ENCODE measurements around the gene NHLRC2.

The NHLRC2 gene

DNA sequence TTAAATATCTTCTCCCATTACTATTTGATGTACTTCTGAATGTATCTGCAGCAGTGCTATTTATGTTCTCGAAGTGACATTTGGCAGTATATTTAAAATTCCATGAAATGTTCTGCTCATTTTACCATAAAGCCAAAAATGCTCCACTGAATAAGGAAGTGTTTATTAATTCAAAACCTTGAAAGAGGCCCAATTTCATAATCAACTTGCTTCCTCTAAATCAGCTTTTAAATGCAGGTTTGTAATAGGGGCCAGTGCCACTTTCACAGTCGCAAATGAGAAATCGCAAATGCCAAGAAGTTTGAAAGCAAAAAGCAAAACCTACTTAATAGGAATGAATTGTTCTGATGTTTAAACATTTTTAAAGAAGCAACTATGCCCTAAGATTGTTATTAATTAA, 11.4 kb downstream of the NHLRC2 start:
- no peak for FAIRE-seq

- no peak for FAIRE-seq
Observed at GRCh38 chr10:113866551-113867394, 12.3 kb downstream of the NHLRC2 start.

- no peak for FAIRE-seq
Observed at GRCh38 chr10:113867904-113868303, 13.4 kb downstream of the NHLRC2 start.

DNA sequence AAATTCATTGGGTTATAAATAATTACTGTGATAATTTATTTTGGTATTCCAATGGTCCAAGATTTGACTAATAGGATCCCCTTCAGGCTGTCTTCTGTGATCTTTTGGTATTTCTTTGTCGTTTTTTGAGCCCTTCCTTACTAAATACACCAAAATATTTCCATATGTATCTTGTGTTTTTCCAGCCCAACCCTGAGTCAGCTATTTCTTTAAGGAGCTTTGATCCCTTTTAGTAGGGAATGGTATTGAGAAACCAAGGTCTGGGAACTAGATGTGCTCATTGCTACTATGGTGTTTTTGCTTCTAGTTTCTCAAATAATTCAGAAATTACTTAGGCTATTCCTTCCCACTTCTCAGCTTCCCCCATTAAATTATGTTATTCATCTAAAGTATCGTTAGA, 15.3 kb downstream of the NHLRC2 start:
- no peak for FAIRE-seq

- no peak for FAIRE-seq
Observed at GRCh38 chr10:113872139-113873030, 17.9 kb downstream of the NHLRC2 start.

DNA sequence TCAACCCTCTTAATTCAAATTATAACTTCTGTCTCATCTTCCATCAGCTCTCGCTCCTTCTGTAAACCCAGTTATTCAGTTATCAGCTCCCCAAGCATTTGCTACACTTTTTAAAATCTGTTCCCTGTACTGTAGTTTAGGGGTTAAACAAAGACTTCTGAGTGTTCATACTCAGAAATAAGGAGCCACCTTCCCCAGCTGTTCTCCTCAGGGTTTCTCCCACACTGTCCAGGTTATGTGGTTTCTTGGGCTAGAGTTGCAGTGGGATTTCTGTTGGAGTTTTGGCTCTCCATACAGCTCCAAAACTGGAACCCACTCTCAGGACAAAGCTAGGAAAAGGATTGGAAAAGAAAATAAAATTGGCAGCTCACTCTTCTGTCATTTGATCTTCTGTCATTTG, 20.8 kb downstream of the NHLRC2 start:
- no peak for FAIRE-seq

DNA sequence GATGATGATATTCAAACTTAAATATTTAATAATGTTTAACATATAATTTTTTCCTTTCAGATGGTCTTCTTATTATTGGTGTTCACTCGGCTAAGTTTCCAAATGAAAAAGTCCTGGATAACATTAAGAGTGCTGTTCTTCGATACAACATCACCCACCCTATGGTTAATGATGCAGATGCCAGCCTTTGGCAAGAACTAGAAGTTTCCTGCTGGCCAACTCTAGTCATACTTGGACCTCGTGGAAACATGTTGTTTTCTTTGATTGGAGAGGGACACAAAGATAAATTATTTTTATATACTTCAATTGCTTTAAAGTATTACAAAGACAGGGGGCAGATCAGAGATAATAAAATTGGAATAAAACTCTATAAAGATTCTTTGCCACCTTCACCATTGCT, 22.0 kb downstream of the NHLRC2 start:
- no peak for FAIRE-seq

DNA sequence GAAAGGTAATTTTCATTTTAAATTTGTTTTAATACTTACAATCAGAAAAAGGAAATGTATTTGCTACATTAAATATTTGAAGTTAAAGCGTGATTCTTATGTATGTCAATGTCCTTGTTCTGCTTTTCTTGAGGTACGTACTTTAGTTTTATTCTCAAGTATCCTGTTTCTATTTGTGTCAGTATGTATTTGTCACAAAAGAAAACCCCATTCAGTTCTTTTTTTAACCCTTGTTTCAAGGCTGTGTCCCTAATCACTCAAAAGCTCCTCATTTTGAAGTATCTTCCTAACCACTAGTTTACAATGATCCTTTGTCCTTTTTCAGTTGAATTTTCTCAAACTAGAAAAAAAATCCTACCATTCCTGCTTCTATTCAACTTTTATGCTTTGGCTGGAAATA, 25.2 kb downstream of the NHLRC2 start:
- FAIRE-seq, result no peak

DNA sequence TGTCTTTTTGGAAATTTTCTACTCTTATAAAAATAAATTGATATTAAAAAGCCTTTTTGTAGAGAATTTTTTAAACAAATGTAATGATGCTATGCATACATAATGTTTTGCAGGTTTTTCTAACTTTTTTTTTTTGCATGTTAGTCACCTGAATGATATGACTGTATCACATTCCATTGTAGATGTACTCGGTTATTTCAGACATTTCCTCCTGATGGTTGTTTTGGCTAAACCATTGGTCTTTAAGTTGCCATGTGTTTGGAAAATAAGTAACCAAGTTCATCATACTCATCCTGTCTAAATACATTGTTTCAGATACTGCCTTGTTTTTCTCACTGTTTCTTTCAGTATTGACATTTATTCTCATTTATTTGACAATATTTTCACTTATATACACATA, 25.8 kb downstream of the NHLRC2 start:
- no peak for FAIRE-seq

DNA sequence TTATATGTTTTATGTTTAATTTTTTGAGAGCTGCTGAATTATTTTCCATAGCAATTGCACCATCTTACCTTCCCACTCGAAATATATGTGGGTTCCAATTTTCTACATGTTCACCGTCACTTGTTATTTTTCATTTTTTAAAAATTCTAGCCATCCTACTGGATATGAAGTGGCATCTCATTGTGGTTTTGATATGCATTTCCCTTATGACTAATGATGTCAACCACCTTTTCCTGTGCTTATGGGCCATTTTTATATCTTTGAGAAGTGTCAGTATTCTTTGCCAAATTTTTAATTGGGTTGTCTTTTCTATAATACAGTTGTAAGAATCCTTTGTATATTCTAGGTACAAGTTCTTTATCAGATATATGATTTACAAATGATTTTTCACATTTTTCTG, 27.8 kb downstream of the NHLRC2 start:
- no peak for FAIRE-seq

DNA sequence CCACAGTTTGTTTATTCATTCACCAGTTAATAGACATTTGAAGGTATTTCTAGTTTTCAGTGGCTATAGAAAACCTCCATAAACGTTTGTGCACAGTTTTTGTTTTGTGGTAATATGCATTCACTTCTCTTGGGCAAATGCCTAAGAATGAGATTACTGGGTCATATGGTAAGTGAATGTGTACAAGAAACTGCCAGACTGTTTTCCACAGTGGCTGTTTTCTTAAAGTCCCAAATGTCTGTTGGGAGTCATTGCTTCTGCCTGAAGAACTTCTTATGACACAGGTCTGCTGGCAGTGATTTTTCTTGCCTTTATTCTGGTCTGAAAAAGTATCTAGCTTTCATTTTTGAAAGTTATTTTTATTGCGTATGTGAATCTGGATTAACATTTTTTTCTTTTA, 35.5 kb downstream of the NHLRC2 start:
- no peak for FAIRE-seq

DNA sequence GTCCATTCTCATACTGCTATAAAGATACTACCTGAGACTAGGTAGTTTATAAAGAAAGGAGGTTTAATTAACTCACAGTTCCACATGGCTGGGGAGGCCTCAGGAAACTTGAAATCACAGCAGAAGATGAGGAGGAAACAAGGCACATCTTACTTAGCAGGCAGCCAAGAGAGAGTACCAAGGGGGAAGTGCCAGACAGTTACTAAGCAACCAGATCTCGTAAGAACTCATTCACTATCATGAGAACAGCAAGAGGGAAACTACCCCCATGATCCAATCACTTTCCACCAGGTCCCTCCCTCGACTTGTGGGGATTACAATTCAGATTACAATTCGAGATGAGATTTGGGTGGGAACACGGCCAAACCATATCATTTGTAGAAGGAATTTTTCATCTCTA, 36.3 kb downstream of the NHLRC2 start:
- FAIRE-seq, result no peak

DNA sequence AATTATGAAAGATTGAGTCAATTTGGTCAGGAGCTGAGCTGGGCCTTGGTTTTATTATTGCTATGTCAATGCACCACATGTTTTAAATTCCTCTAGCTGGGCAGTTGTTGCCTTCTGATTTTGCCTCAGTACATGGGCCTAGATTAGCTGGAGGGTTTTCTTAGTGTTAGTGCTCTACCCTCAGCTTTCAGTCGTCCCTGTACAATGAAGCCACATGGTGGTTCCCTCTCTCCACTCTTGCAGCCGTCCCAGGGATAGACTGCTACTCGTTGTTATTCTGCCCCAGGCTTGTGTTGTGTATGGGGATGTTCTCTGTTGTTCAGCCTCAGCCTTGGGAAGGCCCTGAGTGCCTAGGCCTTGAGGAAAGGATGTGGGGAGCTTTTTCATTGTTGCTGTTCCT, 37.0 kb downstream of the NHLRC2 start:
- no peak for FAIRE-seq

DNA sequence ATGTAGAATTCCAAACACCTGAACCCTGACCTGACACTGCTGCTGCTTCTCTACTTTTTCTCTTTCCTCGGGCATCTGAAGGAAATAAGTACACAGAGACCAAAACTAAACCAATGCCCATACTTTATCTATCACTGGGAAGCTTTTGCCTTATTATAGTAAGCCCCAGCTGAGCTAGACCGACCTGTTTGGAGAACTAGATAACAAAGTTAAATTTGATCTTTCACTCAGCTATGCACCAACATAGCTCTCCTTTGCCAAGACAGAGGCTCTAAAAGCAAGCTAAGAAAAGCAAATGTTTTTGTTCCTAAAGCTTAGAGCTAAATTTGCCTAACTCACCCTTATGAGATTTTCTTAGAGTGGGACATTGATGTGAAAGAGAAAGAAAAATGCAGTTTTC, 39.1 kb downstream of the NHLRC2 start:
- no peak for FAIRE-seq

- no peak for FAIRE-seq
Observed at GRCh38 chr10:113894581-113894980, 40.1 kb downstream of the NHLRC2 start.

DNA sequence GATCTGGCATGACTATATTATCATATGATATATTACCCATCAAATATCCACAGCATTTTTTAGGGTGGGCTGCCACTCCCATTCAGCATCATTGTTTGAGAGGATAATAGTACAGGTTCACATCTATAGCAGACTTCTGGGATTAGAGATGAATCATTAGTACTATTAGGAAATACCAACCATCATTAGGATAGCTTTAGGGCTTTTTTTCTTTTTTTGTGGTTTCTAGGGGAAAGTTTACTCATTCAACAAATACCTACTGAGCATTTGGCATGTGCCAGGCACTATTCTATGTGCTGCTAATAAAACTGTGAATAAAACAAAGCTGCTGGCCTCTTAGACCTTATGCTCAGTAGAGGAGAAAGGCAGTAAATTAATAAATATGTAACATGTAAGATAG, 40.6 kb downstream of the NHLRC2 start:
- no peak for FAIRE-seq

- no peak for FAIRE-seq
Observed at GRCh38 chr10:113897693-113898618, 43.5 kb downstream of the NHLRC2 start.

DNA sequence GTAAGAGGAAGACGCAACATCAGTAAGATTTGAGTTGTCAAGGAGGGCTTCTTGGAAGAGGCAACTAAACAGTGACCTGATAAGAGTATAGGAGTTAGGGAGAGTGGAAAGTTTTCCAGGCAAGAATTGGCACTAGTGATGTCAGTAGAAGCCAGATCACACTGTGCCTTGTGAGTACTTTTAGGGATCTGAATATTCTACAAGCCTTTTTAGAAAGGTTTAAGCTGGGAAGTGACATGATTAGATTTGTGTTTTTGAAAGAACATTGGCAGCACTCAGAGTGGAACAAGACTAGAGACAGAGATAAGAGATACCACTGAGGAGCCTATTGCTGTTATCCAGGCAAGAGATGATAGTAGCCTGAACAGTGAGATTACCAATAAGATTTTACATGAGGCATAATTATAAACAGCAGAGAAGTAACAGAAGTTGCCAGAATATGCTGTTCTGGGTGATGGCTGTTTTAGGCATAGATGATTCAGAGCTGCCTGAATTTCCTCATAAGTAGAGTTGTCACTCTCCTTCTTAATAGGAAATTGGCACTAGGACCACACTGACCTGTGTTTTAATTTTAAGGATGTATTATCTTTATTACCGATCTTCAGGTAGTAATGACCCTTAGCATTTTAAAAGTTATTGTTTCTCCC, 45.6 kb downstream of the NHLRC2 start:
- FAIRE-seq, result no peak

DNA sequence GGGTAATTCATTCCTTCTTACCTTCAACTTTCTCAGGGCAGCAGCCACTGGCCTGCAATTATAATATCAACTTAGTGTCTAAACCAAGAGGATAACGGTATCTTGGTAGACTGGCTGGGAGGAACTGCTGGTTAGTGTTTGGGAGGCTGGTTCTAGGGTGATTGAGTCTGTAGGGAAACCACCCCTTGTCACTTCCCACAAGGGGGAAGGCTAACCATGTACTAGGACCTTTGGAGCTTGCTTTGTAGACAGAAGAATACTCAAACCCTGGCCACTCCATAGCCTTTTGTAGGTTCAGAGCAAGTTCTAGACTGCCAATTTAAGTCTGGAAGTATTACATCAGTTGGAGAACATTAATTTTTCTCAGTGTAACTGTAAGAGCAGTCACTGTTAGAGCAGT, 51.3 kb downstream of the NHLRC2 start:
- no peak for FAIRE-seq

DNA sequence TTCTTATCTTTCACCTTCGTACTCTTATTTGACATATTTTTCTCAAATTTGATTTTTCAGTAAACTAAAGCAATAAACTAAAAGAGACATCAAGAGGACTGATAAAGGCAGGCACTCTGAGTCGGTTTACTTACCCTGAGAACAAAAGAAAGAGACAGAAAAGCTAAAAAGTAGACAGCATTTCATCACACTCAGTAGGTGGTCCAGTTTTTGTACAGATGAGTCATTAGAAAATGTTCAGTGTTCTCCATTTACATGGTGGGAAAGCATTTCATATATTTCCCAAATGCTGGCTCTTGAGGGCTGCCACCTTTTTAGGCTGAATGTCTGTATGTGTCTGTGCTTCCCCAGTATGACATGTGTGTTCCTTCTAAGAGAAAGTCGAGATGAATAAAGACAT, 52.7 kb downstream of the NHLRC2 start:
- no peak for FAIRE-seq

GRCh38 chr10:113908236-113908635, 53.8 kb downstream of the NHLRC2 start:
- no peak for FAIRE-seq

DNA sequence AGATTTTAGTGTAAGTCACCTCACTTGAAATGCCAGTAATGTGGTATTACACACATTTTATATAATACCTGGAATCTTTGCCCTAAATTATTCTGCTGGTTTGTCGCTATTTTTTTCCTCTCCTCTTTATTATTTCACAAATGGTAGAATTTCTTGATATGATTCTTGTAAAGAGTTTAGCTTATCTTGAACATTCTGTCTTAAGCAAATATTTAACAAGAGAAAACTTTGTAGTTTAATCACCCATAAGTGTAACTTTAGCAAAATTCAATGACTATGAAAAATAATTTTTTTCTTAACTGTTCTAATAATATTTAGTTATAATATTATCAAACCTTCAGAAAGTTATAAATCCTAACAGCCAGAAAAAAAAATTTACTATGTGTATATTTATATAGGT, 56.7 kb downstream of the NHLRC2 start:
- no peak for FAIRE-seq

DNA sequence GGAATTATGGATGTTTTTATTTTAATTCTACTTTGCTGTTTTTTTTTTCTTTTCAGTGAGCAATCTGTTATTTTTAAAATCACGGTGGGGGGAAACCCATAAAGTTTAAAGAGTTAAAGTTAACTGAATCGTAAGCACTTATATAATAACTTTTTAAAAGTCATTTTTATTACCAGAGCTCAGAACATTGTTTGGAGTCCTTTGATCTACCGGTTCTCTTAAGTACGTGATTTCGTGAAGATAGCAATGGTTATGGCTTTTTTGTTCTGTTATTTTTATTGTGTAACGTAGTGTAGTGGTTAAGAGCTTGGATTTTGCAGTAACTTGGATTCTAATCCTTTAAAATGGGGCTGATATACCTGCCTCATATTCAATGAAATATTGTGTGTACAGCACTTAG, 57.4 kb downstream of the NHLRC2 start:
- no peak for FAIRE-seq

Measured in TTC549 (cell line).